Spleen (tissue), 13 donors: Measurements from ENCODE around the gene PUM2. TPM values are rescaled to one million over a fixed set of nuclear protein-coding genes. Genes with fewer than 3 reads are reported as not detected.

Experiments
- DNase-seq: peaks from one replicate; pipeline ENCODE4 v3.0.0-alpha.2; 2020
- H3K27ac ChIP-seq, 8 donors: fragments of 200-600 bp; sonication (generic) in 7 of 8; 1 replicate in 4 of 8; 2 replicates in 4 of 8; pipeline versions ENCODE4 v1.5.0 to v1.8.0; 2016 to 2021; ENCODE audit warnings: inconsistent platforms in 4 of 8, mild to moderate bottlenecking in 4 of 8, moderate library complexity in 1 of 8
- H3K27me3 ChIP-seq, 7 donors: fragments of 200-600 bp; sonication (generic) in 6 of 7; replicated peaks in 1 of 7; 1 replicate in 4 of 7; 2 replicates in 3 of 7; pipeline versions ENCODE4 v1.5.0 to v1.8.0; 2016 to 2021; ENCODE audit warnings: inconsistent platforms in 3 of 7, mild to moderate bottlenecking in 1 of 7
- H3K36me3 ChIP-seq, 6 donors: fragments of 200-600 bp; sonication (generic) in 5 of 6; 1 replicate in 4 of 6; 2 replicates in 2 of 6; pipeline versions ENCODE4 v1.5.0 to v1.8.0; 2016 to 2021; ENCODE audit warnings: inconsistent platforms in 2 of 6
- H3K4me1 ChIP-seq, 6 donors: fragments of 200-600 bp; sonication (generic) in 5 of 6; 1 replicate in 3 of 6; 2 replicates in 3 of 6; pipeline versions ENCODE4 v1.5.0 to v1.8.0; 2016 to 2021; ENCODE audit warnings: inconsistent platforms in 3 of 6
- H3K4me3 ChIP-seq, 8 donors: fragments of 200-600 bp; sonication (generic) in 7 of 8; 1 replicate in 4 of 8; 2 replicates in 4 of 8; pipeline versions ENCODE4 v1.5.0 to v1.8.0; 2016 to 2021; ENCODE audit warnings: inconsistent platforms in 4 of 8, mild to moderate bottlenecking in 4 of 8, moderate library complexity in 2 of 8
- H3K9me3 ChIP-seq, 8 donors: fragments of 200-600 bp; sonication (generic) in 7 of 8; 1 replicate in 4 of 8; 2 replicates in 4 of 8; pipeline versions ENCODE4 v1.5.0 to v1.8.0; 2016 to 2021; ENCODE audit warnings: inconsistent platforms in 4 of 8
- CTCF ChIP-seq, 11 experiments: fragments of 200-600 bp in 7 of 11; fragments of 450-650 bp in 4 of 11; sonication (generic) in 4 of 11; IDR thresholded peaks in 8 of 11; conservative IDR thresholded peaks in 3 of 11; 1 replicate in 7 of 11; 2 replicates in 4 of 11; pipeline versions ENCODE4 v1.4.0 to v1.8.0; 2016 to 2021; ENCODE audit warnings: antibody characterized with exemption in 11 of 11, inconsistent platforms in 4 of 11, mild to moderate bottlenecking in 1 of 11
- POLR2A ChIP-seq, 3 donors: fragments of 450-650 bp; IDR thresholded peaks; one replicate each; pipeline ENCODE4 v1.5.1; 2017; ENCODE audit warnings: antibody characterized with exemption in 3 of 3, mild to moderate bottlenecking in 1 of 3
- POLR2AphosphoS5 ChIP-seq, 3 donors: sonication (generic); formaldehyde crosslinking; IDR thresholded peaks; one replicate each; pipeline ENCODE4 v1.5.1; 2017; ENCODE audit warnings: antibody characterized with exemption in 3 of 3
- WGBS, 5 donors: extraction: QIAGEN DNeasy Blood & Tissue Kit in 3 of 5; methylation state at CpG; one replicate each; pipeline versions ENCODE4 v1.1.5 to v1.1.7; 2013 to 2018; 5-methylcytosine and 5-hydroxymethylcytosine counted together
- intact Hi-C: fragments of 100-400 bp; cut with DNase I; formaldehyde crosslinking; loops from one replicate; pipeline ENCODE4 v1.15.0; 2023; ENCODE audit warnings: low total_unique reads
- long read RNA-seq, 2 donors: transcript quantifications; one replicate each; lab custom pipeline, GENCODE V29; 2026
- polyA plus RNA-seq, 3 donors: library from polyadenylated mRNA; stranded (reverse); fragments of 200-250 nt; gene quantifications; one replicate each; pipeline ENCODE4 v1.2.1, GENCODE V29; 2013
- total RNA-seq, 7 donors: library from RNA; depleted of rRNA in 3 of 7; stranded (reverse); fragments of >200 nt in 3 of 7; fragmentation: NEBNext Ultra II Directional in 4 of 7; extraction: Animal tissue kit (Norgen Biotek cat#: 25700) in 4 of 7; gene quantifications; one replicate each; pipeline versions ENCODE4 v1.1.0 to v1.2.1, GENCODE V29; 2016 to 2021
- donor health status: healthy with polysubstance abuse.
- donor health status: DM: no; HTN: no; CAD: no; lungs with moderate emphysema.
- donor health status: DM: no; HTN: no; CAD: no.
- donor health status: Bipolar disorder and iron deficiency.
- donor health status: healthy.
- donor health status: DM: no; HTN: no; CAD: no.
- donor health status: DM: yes; HTN: yes; CAD: no.

PUM2 gene
- 100 to 1,000 TPM in 4 of 7 donors, 10 to 100 TPM in 3; 82.5 to 137 (median 122) TPM for total RNA-seq
- polyA plus RNA-seq = 10 to 100 TPM; 29.2 to 35.9 (median 30.1) TPM
- long read RNA-seq, donor 1, partial matches to known transcripts = 15 of 15 reads
- long read RNA-seq, donor 1, other reads (novel, unspliced or antisense) = 0 of 15 reads
- long read RNA-seq, donor 2, partial matches to known transcripts = 6 of 6 reads
- long read RNA-seq, donor 2, other reads (novel, unspliced or antisense) = 0 of 6 reads

GRCh38 chr2:20350753-20351554 is at the start of gene PUM2:
Gene PUM2 (minus strand): TSS chr2:20350844. CDS start chr2:20327360, 23,484 bp downstream.
- TF ChIP-seq POLR2A (IDR thresholded peaks at IDR 0.05) = peak; percentile 45 to 65 (median 63)
- TF ChIP-seq POLR2AphosphoS5 (IDR thresholded peaks at IDR 0.05) = peak; percentile 94 to 98 (median 97)
- TF ChIP-seq CTCF (IDR thresholded peaks at IDR 0.05 in 8 of 11, conservative IDR thresholded peaks at IDR 0.05 in 3 of 11) = peak in 6 of 11 experiments; percentile 14 to 58 (median 42)
- 0 to 1% (median 1%) methylated on average over 35 to 70 of the region's 70 CpGs for WGBS, 5 donors
- Histone ChIP-seq H3K27ac (peak within 1 kb of the TSS; percentile 87 to 98 (median 97)), H3K27me3 (no peaks in the 10 kb centered on the region), H3K36me3 (peaks cover 0 to 9% (median 0%) of the 10 kb centered on the region in 6 donors), H3K4me1 (peaks cover 38 to 63% (median 51%) of the 10 kb centered on the region in 6 donors), H3K4me3 (peak within 1 kb of the TSS; percentile 79 to 97 (median 91)), H3K9me3 (no peaks in the 10 kb centered on the region)
- peak; percentile 99 for DNase-seq
- intact Hi-C loops = no loop called here

GRCh38 chr2:20400306-20400705 is 49.7 kb upstream of the PUM2 start:
- TF ChIP-seq CTCF (IDR thresholded peaks at IDR 0.05 in 8 of 11, conservative IDR thresholded peaks at IDR 0.05 in 3 of 11) (no peak), POLR2AphosphoS5 (IDR thresholded peaks at IDR 0.05) (no peak), POLR2A (IDR thresholded peaks at IDR 0.05) (no peak)
- peaks cover 0 to 7% (median 0%) of the 10 kb centered on the region in 7 donors for H3K27me3 ChIP-seq
- no peaks in the 10 kb centered on the region for H3K9me3 ChIP-seq
- no peak overlapping the region for H3K4me3 ChIP-seq
- H3K4me1 ChIP-seq = no peaks in the 10 kb centered on the region
- DNase-seq = no peak
- WGBS, 5 donors = 50 to 93% (median 80%) methylated on average over 1 of the region's 1 CpG
- no peaks in the 10 kb centered on the region for H3K36me3 ChIP-seq
- intact Hi-C loops = no loop called here
- H3K27ac ChIP-seq = no peak overlapping the region

- Histone ChIP-seq H3K4me3 (no peak overlapping the region), H3K36me3 (no peaks in the 10 kb centered on the region), H3K27me3 (peaks cover 0 to 8% (median 0%) of the 10 kb centered on the region in 7 donors), H3K27ac (no peak overlapping the region), H3K4me1 (no peaks in the 10 kb centered on the region), H3K9me3 (no peaks in the 10 kb centered on the region)
- no peak for TF ChIP-seq POLR2AphosphoS5 (IDR thresholded peaks at IDR 0.05)
- no peak for TF ChIP-seq POLR2A (IDR thresholded peaks at IDR 0.05)
- TF ChIP-seq CTCF (IDR thresholded peaks at IDR 0.05 in 8 of 11, conservative IDR thresholded peaks at IDR 0.05 in 3 of 11) = no peak
- no peak for DNase-seq
- intact Hi-C loops = no loop called here
- 69 to 82% (median 77%) methylated on average over 7 of the region's 7 CpGs for WGBS, 5 donors
Observed at GRCh38 chr2:20398956-20399567, 48.4 kb upstream of the PUM2 start.
